K562 (cell line): ENCODE data around the gene TNKS2.

Experiments
- HCFC1 ChIP-seq: IDR thresholded peaks from 2 replicates; pipeline ENCODE4 v1.6.1; 2012; ENCODE audit warnings: low read depth, low read length, improper control_type of control experiment
- NR2C2 ChIP-seq, 2 experiments: fragments of 200-800 bp in 1 of 2; sonication (Bioruptor generic) in 1 of 2; sonication (generic) in 1 of 2; formaldehyde crosslinking in 1 of 2; IDR thresholded peaks; 2 replicates each; pipeline versions ENCODE4 v1.6.1 to v1.8.0; 2016 to 2022; ENCODE audit warnings: mild to moderate bottlenecking in 1 of 2, missing compliant biosample characterization in 1 of 2, missing genetic modification characterization in 1 of 2, missing genetic modification reagents in 1 of 2
- ZSCAN29 ChIP-seq: fragments of 450-650 bp; IDR thresholded peaks from 2 replicates; pipeline ENCODE4 v1.6.1; 2017
- TF ChIP-seq, protein P1 (sequence below): fragments of 450-650 bp; formaldehyde crosslinking; IDR thresholded peaks from 2 replicates; pipeline ENCODE4 v1.4.0; 2020; ENCODE audit warnings: mild to moderate bottlenecking, moderate library complexity
- TF ChIP-seq, protein P2 (sequence below): sonication (generic); formaldehyde crosslinking; IDR thresholded peaks from 2 replicates; pipeline ENCODE4 v1.9.0; 2022; ENCODE audit warnings: mild to moderate bottlenecking, missing genetic modification reagents
- TF ChIP-seq, protein P3 (sequence below), 2 experiments: fragments of 200-800 bp in 1 of 2; sonication (Bioruptor generic) in 1 of 2; sonication (generic) in 1 of 2; formaldehyde crosslinking in 1 of 2; IDR thresholded peaks in 1 of 2; conservative IDR thresholded peaks in 1 of 2; 2 replicates each; pipeline versions ENCODE4 v1.5.0 to v1.6.1; 2016 to 2020; ENCODE audit warnings: missing compliant biosample characterization in 1 of 2, missing genetic modification characterization in 1 of 2, missing genetic modification reagents in 1 of 2

DNA sequence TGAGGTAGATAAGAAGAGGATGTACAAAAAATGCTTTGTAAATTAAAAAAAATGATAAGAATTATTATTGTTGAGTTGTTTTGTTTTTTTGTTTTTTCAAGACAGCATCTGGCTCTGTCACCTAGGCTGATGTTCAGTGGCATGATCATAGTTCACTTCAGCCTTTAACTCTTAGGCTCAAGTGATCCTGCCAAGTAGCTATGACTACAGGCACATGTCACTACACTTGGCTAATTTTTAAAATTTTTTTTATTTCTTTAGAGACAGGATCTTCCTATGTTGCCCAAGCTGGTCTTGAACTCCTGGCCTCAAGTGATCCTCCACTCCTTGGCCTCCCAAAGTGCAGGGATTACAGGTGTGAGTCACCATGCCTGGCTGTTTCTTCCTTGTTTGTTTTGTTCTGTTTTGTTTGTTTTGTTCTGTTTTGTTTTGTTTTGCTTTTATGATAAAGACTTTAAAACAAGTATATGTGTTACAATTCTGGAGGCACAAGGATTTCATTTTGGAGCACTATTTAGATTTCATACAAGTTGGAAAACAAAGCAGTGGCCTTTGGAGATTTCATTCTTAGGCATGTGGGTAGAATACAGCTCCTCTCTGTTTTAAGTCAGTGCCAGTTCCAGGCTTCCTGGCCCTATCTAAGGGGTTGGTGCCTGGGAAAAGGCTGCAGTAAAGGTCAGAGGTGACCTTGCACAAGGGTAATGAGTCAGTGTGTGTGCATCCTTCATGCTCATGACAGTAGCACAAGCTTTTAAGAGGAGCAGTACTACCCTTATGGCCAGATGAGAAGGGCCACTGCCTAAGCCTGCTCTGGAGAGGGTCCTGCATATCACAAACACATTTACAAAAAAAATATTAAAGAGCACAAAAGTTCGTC, 93.1 kb downstream of the TNKS2 start:
- TF ChIP-seq, protein P1, sequence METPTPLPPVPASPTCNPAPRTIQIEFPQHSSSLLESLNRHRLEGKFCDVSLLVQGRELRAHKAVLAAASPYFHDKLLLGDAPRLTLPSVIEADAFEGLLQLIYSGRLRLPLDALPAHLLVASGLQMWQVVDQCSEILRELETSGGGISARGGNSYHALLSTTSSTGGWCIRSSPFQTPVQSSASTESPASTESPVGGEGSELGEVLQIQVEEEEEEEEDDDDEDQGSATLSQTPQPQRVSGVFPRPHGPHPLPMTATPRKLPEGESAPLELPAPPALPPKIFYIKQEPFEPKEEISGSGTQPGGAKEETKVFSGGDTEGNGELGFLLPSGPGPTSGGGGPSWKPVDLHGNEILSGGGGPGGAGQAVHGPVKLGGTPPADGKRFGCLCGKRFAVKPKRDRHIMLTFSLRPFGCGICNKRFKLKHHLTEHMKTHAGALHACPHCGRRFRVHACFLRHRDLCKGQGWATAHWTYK, result no peak
- no peak for TF ChIP-seq HCFC1
- TF ChIP-seq, protein P2, sequence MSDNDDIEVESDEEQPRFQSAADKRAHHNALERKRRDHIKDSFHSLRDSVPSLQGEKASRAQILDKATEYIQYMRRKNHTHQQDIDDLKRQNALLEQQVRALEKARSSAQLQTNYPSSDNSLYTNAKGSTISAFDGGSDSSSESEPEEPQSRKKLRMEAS, result no peak
- TF ChIP-seq ZSCAN29, result no peak
- TF ChIP-seq NR2C2 (CRISPR knock-in tag; IDR thresholded peaks at IDR 0.05), result no peak
- TF ChIP-seq NR2C2 (tag; IDR thresholded peaks at IDR 0.05), result no peak
- TF ChIP-seq, protein P3, sequence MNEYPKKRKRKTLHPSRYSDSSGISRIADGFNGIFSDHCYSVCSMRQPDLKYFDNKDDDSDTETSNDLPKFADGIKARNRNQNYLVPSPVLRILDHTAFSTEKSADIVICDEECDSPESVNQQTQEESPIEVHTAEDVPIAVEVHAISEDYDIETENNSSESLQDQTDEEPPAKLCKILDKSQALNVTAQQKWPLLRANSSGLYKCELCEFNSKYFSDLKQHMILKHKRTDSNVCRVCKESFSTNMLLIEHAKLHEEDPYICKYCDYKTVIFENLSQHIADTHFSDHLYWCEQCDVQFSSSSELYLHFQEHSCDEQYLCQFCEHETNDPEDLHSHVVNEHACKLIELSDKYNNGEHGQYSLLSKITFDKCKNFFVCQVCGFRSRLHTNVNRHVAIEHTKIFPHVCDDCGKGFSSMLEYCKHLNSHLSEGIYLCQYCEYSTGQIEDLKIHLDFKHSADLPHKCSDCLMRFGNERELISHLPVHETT (CRISPR knock-in tag; conservative IDR thresholded peaks at IDR 0.05 in 1 of 2, IDR thresholded peaks at IDR 0.05 in 1 of 2), result no peak
